ENCODE results near the gene RNF144B. TPM values are rescaled to one million over a fixed set of nuclear protein-coding genes. Genes with fewer than 3 reads are reported as not detected.

Gene RNF144B
- total RNA-seq, 1 donor from 2014 or later = 141 TPM

DNA sequence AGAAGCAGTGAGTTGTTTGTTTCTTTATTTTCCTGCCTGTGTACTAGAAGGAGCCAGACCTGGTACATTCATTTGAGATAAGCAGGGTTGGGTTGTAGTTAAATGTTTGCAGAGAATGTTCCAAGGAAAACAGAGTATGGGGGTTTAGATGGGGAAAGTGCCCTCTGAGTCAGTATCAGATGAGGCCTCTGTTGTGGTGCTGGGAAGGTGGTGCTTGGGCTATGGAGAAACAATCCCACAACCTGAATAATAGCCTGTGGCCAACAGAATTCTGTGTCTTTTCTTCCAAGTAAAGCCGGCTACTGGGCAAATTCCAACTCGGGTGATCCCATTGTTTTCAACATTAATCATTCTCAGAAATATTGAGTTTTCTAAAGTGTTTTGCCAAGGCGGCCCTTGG, 109.3 kb downstream of the RNF144B start:
- Histone ChIP-seq H3K27me3 (ENCODE audit: control insufficient read depth, insufficient read depth, low read length) (no peaks in the 10 kb centered on the region), H3K4me3 (ENCODE audit: low read depth, low read length) (no peak overlapping the region), H3K36me3 (ENCODE audit: control insufficient read depth, insufficient read depth, low read length) (no peaks in the 10 kb centered on the region)
- DNase-seq (ENCODE audit: low read depth) (no peak), FAIRE-seq (no peak)
- no peak for TF ChIP-seq CTCF (IDR thresholded peaks at IDR 0.05; ENCODE audit: insufficient read depth, low read length, severe bottlenecking)

- TF ChIP-seq CTCF (IDR thresholded peaks at IDR 0.05; ENCODE audit: insufficient read depth, low read length, severe bottlenecking) = no peak
- DNase-seq (ENCODE audit: low read depth) (no peak), FAIRE-seq (no peak)
- Histone ChIP-seq H3K27me3 (ENCODE audit: control insufficient read depth, insufficient read depth, low read length) (no peaks in the 10 kb centered on the region), H3K4me3 (ENCODE audit: low read depth, low read length) (no peak overlapping the region), H3K36me3 (ENCODE audit: control insufficient read depth, insufficient read depth, low read length) (no peaks in the 10 kb centered on the region)
These were observed 109.9 kb downstream of the RNF144B start for GRCh38 chr6:18497006-18497405.

DNA sequence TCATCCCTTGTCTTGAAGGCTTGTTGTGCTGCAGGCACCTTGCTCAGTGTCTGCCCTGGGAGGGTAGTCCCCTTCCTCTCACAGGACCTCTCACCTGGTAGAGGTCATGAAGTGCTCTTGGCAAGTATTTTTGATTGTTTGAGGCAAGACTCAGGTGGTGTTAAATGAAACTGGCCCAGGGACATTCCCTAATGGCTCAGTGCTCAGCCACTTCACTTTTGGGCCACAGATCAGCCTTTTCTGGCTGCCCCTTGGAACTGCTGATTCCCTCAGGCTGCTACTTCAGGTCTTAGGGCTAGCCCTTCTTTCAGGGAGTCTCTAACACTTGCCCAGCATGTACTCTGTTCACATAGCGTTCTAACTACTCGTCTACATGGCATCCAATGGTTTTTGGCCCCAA, 111.3 kb downstream of the RNF144B start:
- DNase-seq (ENCODE audit: low read depth) (no peak), FAIRE-seq (no peak)
- no peak for TF ChIP-seq CTCF (IDR thresholded peaks at IDR 0.05; ENCODE audit: insufficient read depth, low read length, severe bottlenecking)
- H3K4me3 ChIP-seq (ENCODE audit: low read depth, low read length) = no peak overlapping the region
- no peaks in the 10 kb centered on the region for H3K36me3 ChIP-seq (ENCODE audit: control insufficient read depth, insufficient read depth, low read length)
- H3K27me3 ChIP-seq (ENCODE audit: control insufficient read depth, insufficient read depth, low read length) = no peaks in the 10 kb centered on the region

GRCh38 chr6:18500921-18501662, 113.9 kb downstream of the RNF144B start:
- TF ChIP-seq CTCF (IDR thresholded peaks at IDR 0.05; ENCODE audit: insufficient read depth, low read length, severe bottlenecking) = no peak
- Histone ChIP-seq H3K27me3 (ENCODE audit: control insufficient read depth, insufficient read depth, low read length) (no peaks in the 10 kb centered on the region), H3K4me3 (ENCODE audit: low read depth, low read length) (no peak overlapping the region), H3K36me3 (ENCODE audit: control insufficient read depth, insufficient read depth, low read length) (no peaks in the 10 kb centered on the region)
- FAIRE-seq (no peak), DNase-seq (ENCODE audit: low read depth) (no peak)

- no peaks in the 10 kb centered on the region for H3K36me3 ChIP-seq (ENCODE audit: control insufficient read depth, insufficient read depth, low read length)
- H3K4me3 ChIP-seq (ENCODE audit: low read depth, low read length) = no peak overlapping the region
- no peaks in the 10 kb centered on the region for H3K27me3 ChIP-seq (ENCODE audit: control insufficient read depth, insufficient read depth, low read length)
- peak; percentile 84 for DNase-seq (ENCODE audit: low read depth)
- no peak for TF ChIP-seq CTCF (IDR thresholded peaks at IDR 0.05; ENCODE audit: insufficient read depth, low read length, severe bottlenecking)
- FAIRE-seq = no peak
These were observed 114.5 kb downstream of the RNF144B start for GRCh38 chr6:18501663-18502013.

DNA sequence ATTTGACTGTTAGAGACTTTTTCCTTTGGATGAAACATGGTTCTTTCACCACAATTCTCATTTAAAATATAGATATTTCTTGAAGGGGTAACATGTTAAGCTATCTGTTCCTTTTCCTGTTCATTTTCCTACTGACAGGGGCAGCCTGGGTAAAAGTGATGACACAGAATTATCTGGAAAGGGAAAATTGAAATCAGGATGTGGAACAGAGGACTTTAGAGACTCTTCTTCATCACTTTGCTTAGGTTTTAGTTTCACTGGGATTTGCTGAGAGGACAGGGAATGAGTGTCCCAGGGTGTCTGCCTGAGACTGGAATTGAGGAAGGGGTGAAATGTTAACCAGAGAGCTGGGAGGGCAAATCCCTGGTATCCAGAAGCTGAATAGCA, 116.0 kb downstream of the RNF144B start:
- DNase-seq (ENCODE audit: low read depth) = no peak
- TF ChIP-seq CTCF (IDR thresholded peaks at IDR 0.05; ENCODE audit: insufficient read depth, low read length, severe bottlenecking) = no peak
- H3K36me3 ChIP-seq (ENCODE audit: control insufficient read depth, insufficient read depth, low read length) = no peaks in the 10 kb centered on the region
- H3K4me3 ChIP-seq (ENCODE audit: low read depth, low read length) = no peak overlapping the region
- no peaks in the 10 kb centered on the region for H3K27me3 ChIP-seq (ENCODE audit: control insufficient read depth, insufficient read depth, low read length)
- no peak for FAIRE-seq

All from bronchial epithelial cell (primary cell).